ENCODE data around the gene RAP1GDS1.
"Not testable (repeated sequence)": the region's sequence is repeated elsewhere in the genome, so short reads cannot be mapped to it uniquely, and the experiment has no call there.

RAP1GDS1 gene

GRCh38 chr4:98289375-98289774, 28.2 kb downstream of the RAP1GDS1 start:
- DNase-seq: no peak

DNA sequence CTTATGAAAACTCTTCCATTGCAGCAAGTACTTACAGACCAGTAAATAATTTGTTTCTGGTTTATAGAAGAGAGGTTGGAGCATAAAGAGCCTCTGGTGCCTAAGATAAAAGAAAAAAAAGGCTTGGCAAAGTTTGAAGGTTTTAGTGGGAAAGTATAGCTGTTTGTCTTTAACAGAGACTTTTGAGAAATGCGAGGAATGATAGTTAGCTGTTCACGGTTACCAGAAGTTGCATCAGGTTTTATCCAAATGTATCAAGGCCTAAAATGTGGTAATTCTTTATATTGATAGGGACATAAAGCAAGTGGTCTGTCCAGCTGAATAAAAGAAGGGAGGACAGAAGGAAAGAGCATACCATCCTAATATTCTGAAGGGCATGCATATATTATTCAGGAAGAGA, 29.3 kb downstream of the RAP1GDS1 start:
- no peak for DNase-seq

DNA sequence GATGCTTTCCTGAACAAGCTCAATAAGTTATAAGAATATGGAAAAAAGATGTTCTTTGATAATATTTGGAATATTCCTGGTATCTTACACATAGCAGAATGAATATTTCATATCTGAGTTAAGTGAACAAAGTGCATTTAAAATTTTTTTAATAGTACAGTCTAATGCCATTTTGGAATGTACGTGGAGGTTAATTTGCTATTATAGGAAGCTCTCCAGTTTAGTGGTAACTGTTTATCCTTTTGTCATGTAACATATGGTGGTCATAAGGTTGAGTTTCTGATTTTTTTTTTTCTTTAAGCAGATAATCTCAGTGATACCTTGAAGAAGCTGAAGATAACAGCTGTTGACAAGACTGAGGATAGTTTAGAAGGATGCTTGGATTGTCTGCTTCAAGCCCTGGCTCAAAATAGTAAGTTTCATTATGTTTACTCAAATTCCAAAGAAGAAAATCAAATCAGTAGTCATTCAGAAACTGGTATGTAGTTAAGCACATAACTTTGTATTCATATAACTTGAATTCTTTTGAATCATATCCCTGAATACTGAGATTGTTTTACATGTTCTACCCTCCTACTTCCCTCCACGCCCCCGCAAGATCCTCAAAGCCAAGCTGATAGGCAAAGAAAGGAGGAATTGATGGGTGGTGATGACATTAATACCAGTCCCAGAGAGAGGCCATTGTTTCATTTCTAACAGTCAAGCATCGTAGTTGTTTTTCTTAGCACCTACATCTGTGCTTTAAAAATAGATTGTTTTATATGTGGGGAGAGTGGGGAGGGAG, 32.1 kb downstream of the RAP1GDS1 start:
- DNase-seq: no peak

- DNase-seq: no peak
Observed at GRCh38 chr4:98298022-98298421, 36.8 kb downstream of the RAP1GDS1 start.

DNA sequence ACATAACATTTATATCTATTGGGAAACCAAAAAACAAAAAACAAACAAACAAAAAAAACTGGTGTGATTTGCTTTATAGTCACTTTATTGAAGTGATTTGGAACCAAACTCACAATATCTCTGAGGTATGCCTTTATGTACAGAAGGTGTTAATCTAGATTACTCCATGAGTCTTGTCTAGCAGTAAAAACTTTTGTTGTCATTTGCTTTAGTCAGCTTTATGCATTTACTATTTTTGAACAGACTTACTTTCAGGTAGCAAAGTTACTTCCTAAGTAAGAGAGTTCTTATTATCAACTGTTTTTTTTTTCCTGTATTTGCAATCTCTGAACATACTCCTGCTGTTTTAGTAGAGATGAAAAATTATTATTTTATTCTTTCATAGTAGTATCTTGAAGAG, 39.5 kb downstream of the RAP1GDS1 start:
- no peak for DNase-seq

DNA sequence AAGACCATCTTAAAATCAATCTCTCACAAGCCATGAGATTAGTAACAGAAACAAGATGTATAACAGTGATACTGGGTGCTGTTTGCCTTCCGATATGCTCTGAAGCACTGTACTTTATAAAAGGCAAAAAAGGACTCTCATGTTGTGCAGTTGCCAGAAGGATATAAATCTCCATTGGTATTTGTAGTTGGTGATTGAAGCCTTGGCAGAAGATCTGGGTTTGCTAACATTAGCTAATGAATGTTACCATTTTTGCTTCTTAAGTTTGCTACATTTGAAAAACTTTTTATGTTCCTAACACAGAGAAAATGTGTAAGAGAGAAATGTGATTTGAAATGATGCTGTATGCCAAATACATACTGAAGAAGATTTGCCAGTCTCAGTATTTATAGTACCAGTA, 44.4 kb downstream of the RAP1GDS1 start:
- no peak for DNase-seq

GRCh38 chr4:98310867-98311266, 49.7 kb downstream of the RAP1GDS1 start:
- no peak for DNase-seq

- no peak for DNase-seq
Observed at GRCh38 chr4:98311656-98312055, 50.5 kb downstream of the RAP1GDS1 start.

DNA sequence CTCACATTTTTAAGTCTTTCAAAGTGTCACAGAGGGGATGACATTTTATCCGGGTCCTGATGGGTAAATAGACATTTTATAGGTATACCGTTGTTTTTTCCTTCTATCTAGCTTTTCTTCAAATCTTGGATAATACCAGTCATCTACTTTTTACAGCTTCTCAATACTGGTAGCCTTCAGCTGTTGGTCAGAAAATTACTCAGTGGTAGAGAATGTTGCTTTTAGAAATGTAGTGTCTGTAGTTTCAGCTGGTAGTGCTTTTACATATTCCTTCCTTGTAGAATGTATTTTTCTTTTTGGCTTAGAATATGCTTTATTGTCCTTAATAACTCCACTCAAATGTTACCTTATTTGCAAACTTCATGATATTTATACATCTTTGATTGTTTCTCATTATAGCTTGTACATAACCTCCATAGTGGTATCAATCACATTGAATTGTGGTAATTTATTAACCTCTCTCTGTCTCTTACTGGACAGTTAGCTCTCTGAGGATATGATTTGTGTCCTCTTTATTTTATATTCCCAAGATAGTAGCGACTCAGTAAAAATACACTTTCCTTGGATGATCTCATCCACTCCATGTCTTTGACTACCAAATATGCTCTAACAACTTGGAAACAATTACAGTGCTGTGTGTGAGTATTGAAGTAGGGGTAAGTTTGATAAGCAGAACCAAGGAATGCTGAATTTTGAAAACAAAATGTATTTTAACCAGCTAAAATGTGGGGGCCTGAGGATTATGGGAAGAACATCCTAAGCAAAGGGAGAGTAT, 53.8 kb downstream of the RAP1GDS1 start:
- no peak for DNase-seq

- no peak for DNase-seq
Observed at GRCh38 chr4:98318521-98318920, 57.3 kb downstream of the RAP1GDS1 start.

GRCh38 chr4:98319021-98319420, 57.8 kb downstream of the RAP1GDS1 start:
- no peak for DNase-seq

- DNase-seq: no peak
Observed at GRCh38 chr4:98326168-98326567, 65.0 kb downstream of the RAP1GDS1 start.

- no peak for DNase-seq
Observed at GRCh38 chr4:98327694-98328093, 66.5 kb downstream of the RAP1GDS1 start.

- not testable (repeated sequence) for DNase-seq
Observed at GRCh38 chr4:98329879-98330640, 68.9 kb downstream of the RAP1GDS1 start.

GRCh38 chr4:98332017-98332416, 70.8 kb downstream of the RAP1GDS1 start:
- DNase-seq: no peak

GRCh38 chr4:98334461-98334860, 73.3 kb downstream of the RAP1GDS1 start:
- DNase-seq: no peak

- DNase-seq: no peak
Observed at GRCh38 chr4:98338761-98339438, 77.7 kb downstream of the RAP1GDS1 start.

GRCh38 chr4:98341309-98341708, 80.1 kb downstream of the RAP1GDS1 start:
- DNase-seq: peak; percentile 66

DNA sequence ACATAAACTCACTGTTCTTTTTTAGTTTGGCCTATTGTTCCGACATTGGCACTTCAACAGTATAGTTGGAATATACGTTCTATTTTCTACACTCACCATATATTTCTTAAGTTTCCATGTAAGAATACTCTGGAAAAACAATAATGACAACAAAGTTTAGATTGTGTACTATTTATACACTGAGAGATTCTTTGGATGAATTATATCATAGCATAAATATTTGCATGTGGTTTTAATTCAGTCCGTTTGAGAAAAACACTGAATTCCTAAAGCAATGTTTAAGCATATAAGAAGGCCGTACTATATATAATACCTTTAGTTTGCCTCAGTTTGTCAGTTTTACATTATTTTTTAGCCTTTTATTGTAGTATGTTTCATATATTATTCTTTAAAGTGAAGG, 82.4 kb downstream of the RAP1GDS1 start:
- no peak for DNase-seq

DNA sequence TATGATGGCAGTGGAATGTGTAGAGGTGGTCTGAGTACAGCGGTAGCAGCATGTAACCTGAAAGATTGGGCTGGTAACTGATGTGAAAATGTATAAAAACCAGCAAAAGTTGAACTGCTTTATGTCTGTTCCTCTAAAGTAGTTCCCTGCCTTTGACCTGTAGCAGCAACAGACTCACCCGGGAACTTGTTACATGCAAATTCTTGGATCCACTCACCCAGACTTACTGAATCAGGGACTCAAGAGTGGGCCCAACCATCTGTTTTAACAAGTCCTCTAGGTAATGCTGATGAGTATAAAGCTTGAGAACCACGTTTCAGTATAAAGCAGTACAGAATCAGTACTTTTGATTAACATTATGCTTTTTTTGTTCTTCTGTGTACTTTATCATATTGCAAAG, 84.7 kb downstream of the RAP1GDS1 start:
- peak; percentile 10 for DNase-seq

DNA sequence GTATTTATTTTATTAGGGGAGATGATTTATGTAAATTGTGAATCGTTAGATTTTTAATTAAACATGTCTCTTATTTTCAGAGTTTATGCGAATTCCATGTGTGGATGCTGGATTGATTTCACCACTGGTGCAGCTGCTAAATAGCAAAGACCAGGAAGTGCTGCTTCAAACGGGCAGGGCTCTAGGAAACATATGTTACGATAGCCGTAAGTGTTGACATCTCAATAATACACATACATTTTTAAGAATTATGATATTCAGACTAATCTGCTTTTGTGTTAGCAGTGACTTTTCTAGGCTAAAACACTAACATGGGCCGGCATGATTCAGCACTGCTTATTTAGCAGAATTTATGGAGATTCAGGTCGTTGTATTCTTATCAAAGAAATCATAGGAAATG, 91.2 kb downstream of the RAP1GDS1 start:
- no peak for DNase-seq

DNA sequence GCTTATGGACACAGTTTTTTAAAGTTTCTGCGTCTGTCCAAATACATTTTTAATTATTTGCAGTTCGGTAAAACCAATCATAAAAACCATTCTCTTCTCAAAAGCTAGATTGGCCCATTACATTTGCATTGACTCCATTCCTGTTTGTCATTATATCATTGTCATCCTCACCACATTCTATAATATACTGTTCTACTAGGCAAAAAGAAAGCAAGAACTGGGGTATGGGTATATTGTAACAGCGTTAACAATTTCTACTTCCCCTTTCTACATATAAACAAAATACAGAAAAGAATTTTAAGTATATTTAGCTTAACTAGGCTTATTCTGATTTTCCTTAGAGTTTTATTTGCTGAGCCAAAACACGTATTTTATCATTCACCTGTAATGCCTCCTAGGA, 91.8 kb downstream of the RAP1GDS1 start:
- DNase-seq: no peak

- DNase-seq: no peak
Observed at GRCh38 chr4:98358630-98359248, 97.6 kb downstream of the RAP1GDS1 start.
